Pancreas (tissue), 10 donors: ENCODE measurements around the gene MCAT. TPM values are rescaled to one million over a fixed set of nuclear protein-coding genes. Genes with fewer than 3 reads are reported as not detected.

Source experiments
- ATAC-seq, 4 donors: fragments of 200-7000 bp; cut with Tn5 transposase; one replicate each; pipeline versions ENCODE4 v1.8.0 to v1.9.1; 2020; ENCODE audit warnings: mild to moderate bottlenecking in 4 of 4, moderate library complexity in 4 of 4
- DNase-seq, 6 donors: peaks; one replicate each; pipeline ENCODE4 v3.0.0-alpha.2; 2020
- FAIRE-seq: peaks from 2 replicates; lab custom pipeline; 2012; peaks lifted over from hg19 to GRCh38; lab: Jason Lieb, UNC
- H3K27ac ChIP-seq, 4 donors: fragments of 200-600 bp; sonication (generic); 1 replicate in 3 of 4; 2 replicates in 1 of 4; pipeline versions ENCODE4 v1.5.0 to v1.8.0; 2020
- H3K27me3 ChIP-seq, 4 donors: fragments of 200-600 bp; one replicate each; pipeline ENCODE4 v1.8.0; 2021
- H3K36me3 ChIP-seq, 3 donors: fragments of 200-600 bp; sonication (generic) in 1 of 3; one replicate each; pipeline versions ENCODE4 v1.5.0 to v1.8.0; 2020 to 2021
- H3K4me1 ChIP-seq, 3 donors: fragments of 200-600 bp; one replicate each; pipeline ENCODE4 v1.8.0; 2021
- H3K4me3 ChIP-seq, 4 donors: fragments of 200-600 bp; sonication (generic) in 2 of 4; one replicate each; pipeline versions ENCODE4 v1.5.0 to v1.8.0; 2020 to 2021
- H3K9me3 ChIP-seq, 4 donors: fragments of 200-600 bp; one replicate each; pipeline ENCODE4 v1.8.0; 2021
- CTCF ChIP-seq, 4 donors: fragments of 200-600 bp; sonication (generic) in 3 of 4; IDR thresholded peaks; one replicate each; pipeline versions ENCODE4 v1.5.0 to v1.8.0; 2021; ENCODE audit warnings: antibody characterized with exemption in 4 of 4
- WGBS, 2 donors: extraction: QIAGEN DNeasy Blood & Tissue Kit; methylation state at CpG; one replicate each; pipeline ENCODE4 v1.1.7; 2013; 5-methylcytosine and 5-hydroxymethylcytosine counted together
- intact Hi-C, 3 donors: fragments of 100-400 bp; cut with DNase I; formaldehyde crosslinking; loops; one replicate each; pipeline versions ENCODE4 v1.11.1 to v1.14.2; 2022
- polyA plus RNA-seq, 2 donors: library from polyadenylated mRNA; stranded (reverse); fragments of 200-250 nt; gene quantifications; one replicate each; pipeline ENCODE4 v1.2.3, GENCODE V29; 2013
- total RNA-seq, 6 donors: library from RNA; stranded (reverse); fragmentation: NEBNext Ultra II Directional in 4 of 6; extraction: Animal tissue kit (Norgen Biotek cat#: 25700) in 4 of 6; gene quantifications; one replicate each; pipeline versions ENCODE4 v1.2.1 to v1.2.4, GENCODE V29; 2021 to 2023
- donor health status: healthy with polysubstance abuse.
- donor health status: DM: no; HTN: no; CAD: no; lungs with moderate emphysema.
- donor health status: DM: no; HTN: no; CAD: no.
- donor health status: control.
- donor health status: control.
- donor health status: Bipolar disorder and iron deficiency.
- donor health status: DM: yes; HTN: yes; CAD: no.
- donor health status: DM: no; HTN: no; CAD: no.
- donor health status: DM: no; HTN: no; CAD: no.
- donor health status: DM: yes; HTN: yes; CAD: no.

The MCAT gene
- total and polyA plus RNA-seq, 8 donors: 7.0 to 14.1 (median 10.7) TPM

- ATAC-seq (no peak), DNase-seq (no peak), FAIRE-seq (no peak)
- TF ChIP-seq CTCF (IDR thresholded peaks at IDR 0.05): no peak
- Histone ChIP-seq H3K36me3 (no peaks in the 10 kb centered on the region), H3K9me3 (no peaks in the 10 kb centered on the region), H3K4me1 (no peaks in the 10 kb centered on the region), H3K27ac (no peak overlapping the region), H3K4me3 (no peak overlapping the region), H3K27me3 (no peaks in the 10 kb centered on the region)
- intact Hi-C loops: no loop called here
- WGBS, 2 donors: 89 to 96% methylated on average over 23 of the region's 23 CpGs
These were observed 23.1 kb upstream of the MCAT start for GRCh38 chr22:43166132-43166930.

- intact Hi-C loops: no loop called here
- Histone ChIP-seq H3K27me3 (no peaks in the 10 kb centered on the region), H3K4me1 (no peaks in the 10 kb centered on the region), H3K4me3 (no peak overlapping the region), H3K36me3 (no peaks in the 10 kb centered on the region), H3K9me3 (no peaks in the 10 kb centered on the region), H3K27ac (no peak overlapping the region)
- FAIRE-seq: no peak
- ATAC-seq: no peak
- no peak for DNase-seq
- WGBS, 2 donors: 60 to 68% methylated on average over 16 of the region's 16 CpGs
- TF ChIP-seq CTCF (IDR thresholded peaks at IDR 0.05): no peak
These were observed 21.4 kb upstream of the MCAT start for GRCh38 chr22:43164636-43165035.

GRCh38 chr22:43163241-43163795 is 20.1 kb upstream of the MCAT start:
- no peaks in the 10 kb centered on the region for H3K9me3 ChIP-seq
- intact Hi-C loops: no loop called here
- H3K27me3 ChIP-seq: no peaks in the 10 kb centered on the region
- ATAC-seq (no peak), FAIRE-seq (no peak), DNase-seq (no peak)
- no peaks in the 10 kb centered on the region for H3K4me1 ChIP-seq
- H3K36me3 ChIP-seq: no peaks in the 10 kb centered on the region
- H3K4me3 ChIP-seq: no peak overlapping the region
- 90 to 92% methylated on average over 18 of the region's 18 CpGs for WGBS, 2 donors
- H3K27ac ChIP-seq: no peak overlapping the region
- no peak for TF ChIP-seq CTCF (IDR thresholded peaks at IDR 0.05)

GRCh38 chr22:43162412-43163150 is 19.4 kb upstream of the MCAT start:
- Histone ChIP-seq H3K36me3 (no peaks in the 10 kb centered on the region), H3K27ac (no peak overlapping the region), H3K4me1 (no peaks in the 10 kb centered on the region), H3K27me3 (no peaks in the 10 kb centered on the region), H3K4me3 (no peak overlapping the region), H3K9me3 (no peaks in the 10 kb centered on the region)
- intact Hi-C loops: no loop called here
- WGBS, 2 donors: 92 to 97% methylated on average over 20 to 24 of the region's 24 CpGs
- FAIRE-seq (no peak), ATAC-seq (no peak), DNase-seq (no peak)
- no peak for TF ChIP-seq CTCF (IDR thresholded peaks at IDR 0.05)
